ENCODE results near the gene TRPV3.
"Not testable (repeated sequence)": the region's sequence is repeated elsewhere in the genome, so short reads cannot be mapped to it uniquely, and the experiment has no call there.

Gene TRPV3

DNA sequence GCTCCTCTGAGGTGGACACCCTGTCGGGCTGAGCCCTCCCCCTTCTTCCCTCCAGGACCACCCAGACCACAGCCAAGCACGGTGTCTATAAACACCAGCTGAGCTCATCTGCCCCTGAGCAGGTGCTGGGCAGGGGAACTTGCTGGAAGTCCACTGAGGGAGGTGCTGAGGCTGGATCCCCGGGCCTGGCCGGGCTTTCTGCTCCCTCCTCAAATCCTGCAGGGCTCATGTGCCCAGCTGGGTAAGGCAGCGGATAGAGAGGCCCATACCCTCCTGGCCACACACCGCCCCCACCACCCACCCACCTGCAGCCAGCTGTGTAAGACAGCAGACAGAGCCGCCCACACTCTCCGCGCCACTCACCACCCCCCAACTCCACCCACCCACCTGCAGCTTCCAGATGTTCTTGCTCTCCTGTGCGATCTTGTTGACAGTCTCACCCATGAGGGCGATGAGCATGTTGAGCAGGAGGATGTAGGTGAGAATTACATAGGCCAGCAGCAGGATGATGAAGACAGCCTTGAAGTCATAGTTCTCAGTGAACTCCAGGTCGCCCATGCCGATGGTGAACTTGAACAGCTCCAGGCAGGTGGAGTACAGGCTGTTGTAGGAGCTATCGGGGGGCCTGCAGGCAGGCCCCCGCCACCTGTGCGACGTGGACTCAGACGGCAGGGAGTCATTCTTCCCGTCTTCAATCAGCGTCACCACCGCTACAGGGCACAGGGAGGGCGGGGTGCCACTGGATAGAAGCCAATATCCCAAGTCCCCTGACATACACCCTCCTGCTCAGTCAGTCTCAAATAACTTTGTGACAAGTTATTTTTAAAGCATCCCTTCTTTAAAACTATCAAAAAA is 15.9 kb upstream of the TRPV3 start:
- no peak for DNase-seq

DNA sequence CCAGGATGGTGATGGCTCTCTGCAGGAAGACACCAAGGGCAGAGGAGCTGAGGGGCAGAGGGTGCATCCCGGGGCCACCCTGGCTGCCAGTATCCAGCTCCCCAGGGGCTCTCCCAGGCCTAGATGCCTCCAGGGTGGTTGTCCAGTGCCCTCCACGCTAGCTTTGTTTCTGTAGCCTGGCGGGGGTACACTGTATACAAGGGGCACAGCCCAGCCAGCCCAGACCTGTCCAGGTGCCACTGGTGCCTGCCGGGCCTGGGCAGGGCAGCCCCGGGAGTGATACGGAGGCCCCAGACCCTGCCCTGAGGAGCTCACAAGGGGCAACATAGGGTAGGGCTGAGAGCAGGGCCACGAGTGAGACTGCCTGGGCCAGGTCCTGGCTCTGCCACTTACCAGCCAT is 14.6 kb upstream of the TRPV3 start:
- no peak for DNase-seq

DNA sequence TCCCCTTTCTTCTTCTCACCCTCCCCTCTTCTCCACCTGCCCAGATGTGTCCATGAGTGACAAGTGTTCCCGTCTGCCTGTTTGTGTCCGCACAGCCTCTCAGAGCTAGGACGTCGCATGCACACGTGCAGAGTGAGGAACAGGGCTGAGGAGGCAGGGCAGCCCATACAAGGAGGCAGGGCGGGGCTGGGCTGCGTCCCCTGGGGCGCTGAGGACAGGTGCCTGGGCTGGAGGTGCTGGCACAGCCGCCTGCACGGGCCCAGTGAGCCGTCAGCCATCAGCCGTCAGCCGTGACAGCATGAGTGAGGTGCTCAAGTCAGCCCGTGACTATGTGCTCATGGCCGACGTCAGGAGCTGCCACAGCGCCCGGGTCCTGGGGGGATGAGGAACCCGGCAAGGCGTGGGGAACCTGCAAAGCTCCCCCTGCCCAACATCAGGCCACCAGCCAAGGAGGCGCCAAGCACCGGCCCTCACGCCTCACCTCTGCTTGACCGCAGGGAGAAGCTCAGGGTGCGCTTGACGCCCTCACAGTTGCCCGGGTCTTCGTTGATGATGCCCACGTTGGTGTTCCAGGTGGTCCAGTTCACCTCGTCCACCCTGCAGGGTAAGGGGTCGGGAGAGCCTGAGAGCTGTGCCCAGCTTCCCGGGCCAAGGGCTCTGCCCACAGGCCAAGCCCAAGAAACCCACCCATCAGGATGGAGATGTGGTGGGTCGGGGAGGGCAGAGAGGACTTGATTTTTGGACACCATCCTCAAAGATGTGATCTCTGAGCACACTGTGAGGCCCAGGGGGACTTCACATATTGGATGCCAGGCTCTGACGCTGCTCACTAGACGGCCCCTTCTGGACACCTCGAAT is 13.7 kb upstream of the TRPV3 start:
- no peak for DNase-seq

DNA sequence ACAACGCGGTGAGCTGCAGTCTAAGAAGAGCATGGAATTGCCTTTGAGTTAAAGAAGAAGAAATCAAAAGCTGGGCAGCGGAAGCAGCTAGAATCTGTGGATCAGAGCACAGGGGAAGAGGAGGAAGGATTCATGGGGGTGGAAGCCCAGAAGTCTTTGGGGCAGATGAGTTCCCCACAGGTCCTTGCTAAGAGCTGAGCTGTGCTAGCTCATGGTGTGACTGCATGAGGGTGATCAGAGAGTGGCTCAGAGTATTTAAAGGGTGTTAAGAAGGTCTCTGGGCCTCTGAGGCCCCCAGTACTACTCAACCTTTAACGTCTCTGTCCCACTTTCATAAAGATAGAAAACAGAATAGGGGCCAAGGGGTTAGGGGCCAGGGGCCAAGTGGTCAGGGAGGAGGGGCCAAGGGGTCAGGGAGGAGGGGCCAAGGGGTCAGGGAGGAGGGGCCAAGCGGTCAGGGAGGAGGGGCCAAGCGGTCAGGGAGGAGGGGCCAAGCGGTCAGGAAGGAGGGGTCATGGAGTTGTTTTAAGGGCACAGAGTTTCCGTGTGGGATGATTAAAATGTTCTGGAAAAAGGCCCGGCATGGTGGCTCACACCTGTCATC is 12.0 kb upstream of the TRPV3 start:
- no peak for DNase-seq

DNA sequence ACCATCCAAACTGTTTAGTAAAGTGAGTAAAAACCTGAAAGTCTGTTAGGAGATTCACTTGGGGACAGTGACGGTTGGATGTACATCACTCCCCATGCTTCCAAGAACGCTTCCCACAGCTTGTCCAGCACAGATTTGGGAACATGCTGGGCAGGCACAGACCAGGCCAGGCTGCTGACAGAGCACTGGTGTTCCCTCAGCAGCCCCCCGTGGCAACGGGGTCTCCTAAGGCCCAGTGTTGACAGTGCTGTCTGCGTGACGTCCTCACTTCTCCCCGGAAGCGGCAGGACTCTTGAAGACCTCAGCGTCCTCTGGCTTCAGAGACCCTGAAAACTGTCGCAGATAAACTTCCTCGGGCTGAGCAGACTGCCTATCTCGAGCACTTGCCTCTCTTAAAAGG is 8.9 kb upstream of the TRPV3 start:
- DNase-seq, result no peak

DNA sequence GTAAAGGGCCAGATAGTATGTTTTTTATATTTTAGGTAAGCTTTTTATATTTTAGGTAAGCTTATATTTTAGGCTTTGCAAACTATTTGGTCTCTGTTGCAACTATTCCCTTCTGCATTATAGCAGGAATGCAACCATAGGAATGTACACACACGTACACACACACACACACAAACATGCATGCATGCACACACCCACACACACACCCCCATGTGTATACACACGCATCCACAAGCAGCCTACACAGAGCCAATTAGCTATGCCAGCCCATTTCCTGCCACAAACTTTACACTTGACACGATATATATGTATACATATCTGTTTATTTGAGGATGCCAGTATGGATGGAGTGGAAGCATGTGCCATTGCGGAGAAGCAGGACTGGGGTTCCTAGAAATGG is 7.5 kb upstream of the TRPV3 start:
- no peak for DNase-seq

DNA sequence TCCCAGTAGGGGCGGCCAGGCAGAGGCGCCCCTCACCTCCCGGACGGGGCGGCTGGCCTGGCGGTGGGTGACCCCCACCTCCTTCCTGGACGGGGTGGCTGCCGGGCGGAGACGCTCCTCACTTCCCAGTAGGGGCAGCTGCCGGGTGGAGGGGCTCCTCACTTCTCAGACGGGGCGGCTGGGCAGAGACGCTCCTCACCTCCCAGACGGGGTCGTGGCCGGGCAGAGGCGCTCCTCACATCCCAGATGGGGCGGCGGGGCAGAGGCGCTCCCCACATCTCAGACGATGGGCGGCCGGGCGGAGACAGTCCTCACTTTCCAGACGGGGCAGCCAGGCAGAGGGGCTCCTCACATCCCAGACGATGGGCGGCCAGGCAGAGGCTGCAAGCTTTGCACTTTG is 6.6 kb upstream of the TRPV3 start:
- DNase-seq, result not testable (repeated sequence)

DNA sequence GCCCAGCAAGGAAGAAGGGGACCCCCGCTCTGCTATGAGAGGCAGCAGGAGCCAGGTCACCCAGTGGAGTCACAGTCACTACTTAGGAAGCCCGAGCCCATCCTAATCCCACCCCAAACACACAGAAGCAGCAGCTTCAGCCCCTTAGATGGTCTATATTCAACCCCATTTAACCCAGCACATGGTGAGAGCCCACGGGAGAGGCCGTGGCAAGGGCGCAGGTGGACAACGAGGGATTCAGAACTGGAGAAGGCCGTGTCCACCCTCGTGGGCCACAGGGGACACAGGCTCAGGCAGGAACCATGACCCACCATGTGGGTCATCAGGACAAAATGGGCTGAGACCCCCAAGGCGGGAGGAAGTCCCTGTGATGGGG is 1.6 kb upstream of the TRPV3 start:
- DNase-seq, result no peak

DNA sequence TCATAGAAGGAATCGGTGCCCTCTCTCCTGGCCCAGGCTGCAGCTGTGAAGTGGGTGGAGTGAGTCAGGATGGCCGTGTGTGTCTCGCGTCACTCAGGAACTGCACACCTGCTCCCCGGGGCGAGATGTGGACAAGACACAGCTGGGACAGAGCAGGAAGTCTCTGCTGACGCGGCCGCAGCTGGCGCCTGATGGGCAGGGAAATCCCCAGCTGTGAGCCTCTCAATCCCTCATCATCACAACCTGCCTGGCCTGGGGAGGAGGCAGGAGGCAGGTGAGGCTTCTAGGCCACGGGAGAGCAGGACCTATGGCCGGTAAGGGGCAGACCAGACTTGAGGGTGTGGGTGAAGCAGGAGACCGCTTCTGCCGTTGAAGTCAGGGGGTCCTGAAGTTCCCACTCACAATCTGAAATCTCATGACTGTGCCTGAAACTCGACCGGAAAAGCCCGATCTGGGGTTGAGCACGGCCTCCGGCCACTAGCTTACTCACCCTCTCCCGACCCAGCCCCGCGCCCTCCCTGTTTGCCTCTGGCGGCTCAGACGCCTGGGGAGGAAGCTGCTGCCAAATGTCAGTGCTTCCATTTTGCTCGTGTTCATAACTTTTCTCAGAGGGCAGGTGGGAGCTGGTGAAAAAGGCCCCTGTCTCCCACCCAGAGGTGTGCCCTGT is 1.1 kb upstream of the TRPV3 start:
- DNase-seq, result no peak

DNA sequence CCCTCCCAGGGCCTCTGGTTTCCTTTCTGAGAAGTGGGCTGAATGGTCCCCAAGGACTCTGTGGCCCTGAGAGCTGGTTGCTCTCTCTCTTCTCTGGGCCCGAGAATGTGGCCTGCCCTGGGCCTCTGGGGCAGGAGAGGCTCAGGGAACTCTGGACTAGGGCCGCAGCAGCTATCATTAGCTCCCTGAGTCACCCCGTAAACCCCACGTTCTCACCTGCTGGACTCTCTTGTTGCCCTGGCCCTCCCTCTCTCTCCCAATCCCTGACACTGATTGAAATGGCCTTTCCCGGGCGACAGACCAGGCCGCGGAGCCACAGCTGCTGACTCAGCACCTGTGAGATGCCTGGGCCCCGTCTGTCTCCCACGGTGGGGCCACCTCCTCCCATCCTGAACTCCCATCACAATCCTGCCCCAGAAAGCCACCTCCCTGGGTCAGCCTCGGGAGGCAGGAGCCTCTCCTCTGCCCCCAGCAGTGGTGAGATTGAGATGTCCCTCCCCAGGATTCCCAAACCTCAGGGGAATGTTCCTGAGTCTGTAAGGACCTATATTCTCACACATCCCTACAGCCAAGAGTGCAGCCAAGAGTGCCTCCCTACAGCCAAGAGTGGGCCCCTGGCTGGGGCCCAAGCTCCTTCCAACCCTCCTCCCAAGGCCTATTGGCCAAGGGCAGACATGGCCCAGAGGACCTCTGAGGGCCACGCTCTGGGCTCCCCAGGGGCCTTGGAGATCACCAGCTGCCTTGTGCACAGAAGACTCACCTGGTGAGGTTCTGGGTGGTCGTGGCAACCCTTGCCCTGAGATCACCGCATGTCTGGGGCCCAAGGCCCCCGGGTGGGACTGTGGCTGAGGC is 470 bp downstream of the TRPV3 start:
- DNase-seq, result no peak

DNA sequence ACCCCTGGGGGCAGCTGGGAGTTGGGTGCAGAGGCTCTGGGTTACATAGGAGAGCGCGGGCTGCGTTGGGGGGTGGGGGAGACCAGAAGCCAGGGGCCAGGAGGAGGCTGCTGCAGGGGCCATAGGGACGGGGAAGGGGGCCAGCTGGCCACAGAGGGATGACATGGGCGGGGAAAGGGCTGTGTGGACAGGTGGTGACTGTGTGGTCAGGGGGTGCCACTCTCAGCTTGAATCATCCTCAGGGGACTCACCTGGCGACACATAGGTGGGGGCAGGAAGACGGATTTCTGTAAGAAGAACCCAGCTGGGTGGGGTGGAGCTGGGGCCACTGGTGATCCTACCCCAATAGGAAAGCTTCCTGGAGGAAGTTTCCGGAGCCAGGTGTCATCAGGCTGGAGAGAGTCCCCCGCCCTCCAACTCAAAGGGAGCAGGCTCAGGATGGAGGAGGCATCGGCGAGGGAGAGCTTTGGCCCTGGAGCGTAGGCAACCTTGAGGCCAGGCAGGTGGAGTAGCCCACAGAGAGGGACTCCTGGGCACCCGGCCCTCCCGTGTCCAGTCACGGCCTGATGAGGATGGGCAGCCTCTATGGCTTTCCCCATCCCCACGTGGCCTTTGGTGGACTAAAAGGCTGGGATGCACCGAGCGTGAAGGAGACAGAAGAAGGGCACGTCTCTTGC is 1.2 kb downstream of the TRPV3 start:
- DNase-seq, result no peak

DNA sequence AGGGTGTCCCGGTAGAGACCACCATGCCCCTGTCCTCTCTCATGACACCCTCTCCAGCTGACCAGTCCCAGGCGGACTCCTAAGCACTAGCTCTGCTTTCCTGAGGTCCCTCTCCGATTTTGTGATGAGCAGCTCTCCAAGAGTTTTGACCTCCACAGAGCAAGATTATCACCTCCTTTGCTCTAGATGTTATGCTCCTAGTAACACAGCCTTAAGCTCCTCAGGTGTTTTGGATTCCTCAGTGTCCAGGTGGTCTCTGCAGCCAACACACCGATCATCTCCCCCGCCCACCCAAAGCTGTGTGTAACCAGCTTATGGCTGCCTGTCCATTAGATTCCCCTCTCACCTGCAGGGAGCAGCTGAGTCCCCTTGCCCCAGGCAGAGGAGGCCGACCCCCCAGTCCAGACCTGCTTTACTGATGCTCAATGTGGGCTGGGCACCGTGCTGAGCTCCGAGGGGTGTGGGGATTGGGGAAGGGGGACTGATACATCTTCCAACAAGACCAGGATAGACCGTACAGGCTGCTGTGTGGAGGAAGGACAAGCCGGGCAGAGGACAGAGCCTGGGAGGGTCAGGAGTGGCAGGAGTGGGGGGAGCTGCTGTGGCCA is 2.3 kb downstream of the TRPV3 start:
- no peak for DNase-seq

DNA sequence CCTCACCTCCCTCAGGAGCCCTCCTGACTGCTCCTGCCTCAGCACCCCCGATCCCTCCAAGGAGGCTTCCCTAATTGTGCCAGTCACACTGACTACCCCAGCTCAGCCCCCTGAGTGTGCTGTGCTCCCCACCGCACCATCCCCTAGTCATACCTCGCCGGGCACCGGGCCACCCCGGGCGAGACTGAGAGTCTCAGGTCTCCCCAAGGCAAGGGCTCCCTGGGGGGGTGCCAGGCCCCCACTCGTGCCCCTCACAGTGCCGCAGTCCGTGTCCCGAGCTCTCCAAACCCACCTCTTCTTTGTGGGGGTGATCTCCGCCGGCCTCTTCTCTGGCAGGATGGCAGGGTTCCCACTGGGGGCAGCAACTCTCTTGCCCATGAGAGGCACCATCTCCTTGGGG is 3.2 kb downstream of the TRPV3 start:
- DNase-seq, result no peak

DNA sequence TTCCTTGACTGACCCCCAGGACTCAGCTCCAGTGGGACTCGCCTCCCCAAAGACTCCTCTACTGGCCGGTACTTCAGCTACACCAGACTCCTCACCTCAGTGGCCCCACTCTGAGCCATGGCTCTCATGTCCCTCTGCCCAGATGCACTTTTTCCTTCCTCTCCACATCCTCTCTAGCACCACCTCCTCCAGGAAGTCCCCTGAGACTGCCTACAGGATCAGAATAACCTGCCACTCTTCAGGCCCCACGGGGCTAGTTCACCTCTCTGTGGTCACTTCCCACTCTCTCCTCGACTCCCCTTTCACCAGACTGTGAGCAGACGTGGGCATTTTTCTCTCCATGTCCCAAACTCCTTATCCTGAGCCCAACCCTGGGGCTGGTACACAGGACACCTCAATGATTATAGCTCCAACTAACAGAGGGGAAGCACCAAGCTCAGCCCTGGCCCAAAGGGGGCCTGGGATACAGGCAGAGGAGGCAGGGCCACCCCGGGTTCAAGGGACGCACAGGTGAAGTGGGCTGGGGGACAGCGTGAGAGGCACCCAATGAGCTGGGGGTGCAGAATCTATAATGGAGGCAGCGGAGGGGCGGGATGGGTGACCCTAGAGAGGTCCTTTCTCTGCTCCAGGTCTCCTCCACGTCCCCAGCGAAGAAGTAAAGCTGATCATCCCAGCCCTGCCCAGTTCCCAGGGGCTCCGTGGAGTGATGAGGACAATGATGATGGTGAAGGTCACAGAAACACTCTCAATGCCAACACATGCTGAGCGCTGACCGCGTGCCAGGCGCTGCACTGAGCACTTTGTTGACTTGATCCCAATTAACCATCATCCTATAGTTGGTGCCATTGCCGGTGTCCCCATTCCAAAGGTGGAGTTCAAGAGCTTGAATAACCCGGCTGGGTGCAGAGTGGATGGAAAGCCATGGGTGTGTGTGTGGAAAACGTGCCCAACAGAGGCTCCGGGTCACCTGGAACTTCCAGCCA is 3.9 kb downstream of the TRPV3 start:
- DNase-seq, result no peak

DNA sequence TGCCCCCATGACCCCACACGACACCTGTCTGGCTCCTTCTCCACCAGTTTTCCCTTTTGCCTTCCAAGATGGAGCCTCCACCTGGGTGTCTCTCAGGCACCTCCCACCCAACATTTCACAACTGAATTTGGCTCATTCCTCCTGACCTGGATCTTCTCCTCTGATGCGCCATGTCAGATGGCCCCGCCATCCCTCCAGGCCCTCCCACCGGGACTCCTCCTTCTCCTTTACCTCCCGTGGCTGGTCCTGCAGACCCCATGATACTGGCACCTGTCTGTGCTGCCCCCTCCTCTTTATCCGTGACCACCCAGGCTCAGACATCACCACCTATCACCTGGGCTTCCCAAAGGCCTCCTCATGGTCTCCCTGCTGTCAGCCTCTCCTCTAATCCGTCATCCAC is 4.7 kb downstream of the TRPV3 start:
- DNase-seq, result no peak

DNA sequence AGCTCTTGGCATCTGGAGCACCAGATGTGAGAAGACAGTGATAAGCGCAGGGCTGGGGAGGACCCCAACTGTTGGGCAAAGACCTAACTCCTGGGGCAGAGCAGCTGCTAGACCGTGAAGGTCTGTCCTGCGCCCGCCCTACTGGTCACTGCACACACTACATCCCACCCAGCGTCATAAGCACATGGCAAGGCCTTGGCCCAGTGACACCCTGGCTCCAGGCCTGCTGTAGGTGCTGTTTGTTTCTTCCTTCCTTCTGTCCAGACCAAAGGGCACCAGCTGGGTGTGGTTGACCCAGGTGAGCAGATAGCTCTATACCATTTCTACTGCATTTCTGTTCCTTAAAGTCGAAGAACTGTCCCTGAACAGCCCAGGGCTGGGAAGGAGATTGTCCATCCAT is 6.4 kb downstream of the TRPV3 start:
- no peak for DNase-seq

DNA sequence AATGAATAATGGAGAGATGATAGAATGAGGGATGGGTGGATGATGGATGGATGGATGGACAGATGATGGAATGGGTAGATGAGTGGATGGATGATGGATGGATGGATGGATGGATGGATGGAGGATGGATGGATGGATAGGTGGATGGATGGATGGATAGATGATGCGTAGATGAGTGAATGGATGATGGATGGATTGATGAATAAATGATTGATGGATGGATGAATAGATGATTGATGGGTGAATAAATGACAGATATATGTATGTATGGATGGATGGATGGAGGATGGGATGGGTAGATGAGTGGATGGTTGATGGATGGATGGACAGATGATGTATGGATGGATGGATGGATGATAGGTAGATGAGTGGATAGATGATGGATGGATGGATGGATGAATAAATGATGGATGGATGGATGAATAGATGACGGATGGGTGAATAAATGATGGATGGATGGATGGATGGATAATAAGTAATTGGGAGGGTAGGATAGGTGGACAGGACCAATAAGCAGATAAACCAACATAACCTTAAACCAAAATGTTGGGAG is 7.9 kb downstream of the TRPV3 start:
- no peak for DNase-seq

DNA sequence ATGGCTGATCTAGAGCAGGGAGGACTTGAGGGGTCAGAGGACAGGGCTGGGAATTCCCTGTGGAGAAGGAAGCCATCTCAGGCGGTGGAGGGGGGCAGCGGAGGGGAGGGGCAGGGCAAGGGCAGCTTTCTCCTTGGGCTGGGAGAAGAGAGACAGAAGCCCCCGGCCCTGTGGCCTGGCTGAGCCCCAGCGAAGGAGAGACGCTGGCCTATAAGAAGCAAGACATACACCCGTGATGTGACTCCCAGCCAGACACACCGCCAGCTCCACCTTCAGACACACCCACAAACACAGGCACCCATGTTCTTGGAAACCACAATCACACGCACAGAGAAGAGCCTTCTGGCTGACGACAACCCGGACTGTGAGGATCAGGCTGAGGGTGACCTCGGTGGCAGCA is 10.0 kb downstream of the TRPV3 start:
- no peak for DNase-seq

DNA sequence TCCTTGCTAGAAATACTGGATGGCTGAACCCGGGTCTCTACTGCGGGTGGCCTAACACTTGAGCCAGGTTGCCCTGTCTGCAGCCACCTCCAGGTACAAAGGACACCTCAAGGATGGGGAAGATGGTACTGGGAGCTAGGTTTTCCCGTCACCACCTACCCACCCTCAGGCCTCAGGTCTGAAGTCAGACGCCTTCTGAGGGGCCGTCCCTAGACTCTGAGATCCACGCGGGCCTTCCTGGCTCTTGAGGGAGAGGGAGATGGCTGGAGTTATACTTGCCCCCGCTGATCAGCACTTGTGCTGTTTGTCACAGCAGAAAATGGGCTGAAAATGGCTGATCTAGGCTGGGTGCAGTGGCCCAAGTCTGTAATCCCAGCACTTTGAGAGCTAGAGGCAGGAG is 10.6 kb downstream of the TRPV3 start:
- DNase-seq, result no peak

DNA sequence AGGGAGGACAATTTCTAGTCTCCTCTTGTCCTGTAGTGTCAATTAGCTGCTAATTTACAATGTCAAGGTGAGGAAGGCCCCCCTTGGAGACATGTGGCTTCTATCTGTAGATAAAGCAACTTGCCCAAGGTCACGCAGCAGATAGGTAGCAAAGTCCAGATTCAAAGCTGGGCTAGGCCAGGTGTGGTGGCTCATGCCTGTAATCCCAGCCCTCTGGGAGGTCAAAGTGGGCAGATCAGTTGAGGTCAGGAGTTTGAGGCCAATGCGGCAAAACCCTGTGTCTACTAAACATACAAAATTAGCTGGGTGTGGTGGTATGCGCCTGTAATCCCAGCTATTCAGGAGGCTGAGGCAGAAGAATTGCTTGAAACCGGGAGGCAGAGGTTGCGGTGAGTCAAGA is 11.1 kb downstream of the TRPV3 start:
- no peak for DNase-seq

All from left hindlimb (tissue), 1 donor.